Stomach (tissue), 4 donors: ENCODE measurements around the gene ABCC1.

Experiments
- CTCF ChIP-seq, 7 experiments: fragments of 450-650 bp in 4 of 7; fragments of 200-600 bp in 3 of 7; sonication (generic) in 3 of 7; IDR thresholded peaks; one replicate each; pipeline ENCODE4 v1.5.1; 2016 to 2019; ENCODE audit warnings: antibody characterized with exemption in 7 of 7, control low read depth in 2 of 7, mild to moderate bottlenecking in 1 of 7
- EP300 ChIP-seq: sonication (generic); formaldehyde crosslinking; IDR thresholded peaks from one replicate; pipeline ENCODE4 v1.6.1; 2017; ENCODE audit warnings: antibody characterized with exemption

DNA sequence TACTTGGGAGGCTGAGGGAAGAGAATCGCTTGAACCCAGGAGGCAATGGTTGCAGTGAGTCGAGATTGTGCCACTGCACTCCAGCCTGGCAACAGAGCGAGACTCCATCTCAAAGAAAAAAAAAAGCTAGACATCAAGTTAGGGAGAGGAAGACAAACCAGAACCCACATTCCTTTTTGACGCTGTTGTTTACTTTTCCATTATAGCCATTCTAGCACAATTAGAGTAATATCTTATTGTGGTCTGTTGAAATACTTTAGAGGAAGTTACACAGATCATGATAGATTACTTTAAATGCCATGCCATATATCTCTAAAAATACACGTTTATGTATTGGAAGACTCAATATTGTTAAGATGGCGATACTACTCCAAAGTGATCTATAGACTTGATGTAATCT, 16.5 kb upstream of the ABCC1 start:
- TF ChIP-seq EP300 = no peak
- TF ChIP-seq CTCF (IDR thresholded peaks at IDR 0.05) = no peak
